A673 (cell line): Measurements from ENCODE around the gene EHBP1L1.

Source experiments
- EZH2 ChIP-seq: fragments of 200-600 bp; sonication (generic); IDR thresholded peaks from 2 replicates; pipeline ENCODE4 v1.6.1; 2017; ENCODE audit warnings: borderline replicate concordance, low read depth, mild to moderate bottlenecking, mixed read lengths, antibody characterized with exemption, low read length; ENCODE audit not compliant: poor library complexity, severe bottlenecking
- TF ChIP-seq, protein P1 (sequence below): fragments of 300-800, 200-600 bp; sonication (generic); conservative IDR thresholded peaks from 2 replicates; pipeline ENCODE4 v1.5.1; 2017; ENCODE audit warnings: low read depth, mild to moderate bottlenecking, antibody characterized with exemption, low read length, moderate library complexity, mixed read lengths

DNA sequence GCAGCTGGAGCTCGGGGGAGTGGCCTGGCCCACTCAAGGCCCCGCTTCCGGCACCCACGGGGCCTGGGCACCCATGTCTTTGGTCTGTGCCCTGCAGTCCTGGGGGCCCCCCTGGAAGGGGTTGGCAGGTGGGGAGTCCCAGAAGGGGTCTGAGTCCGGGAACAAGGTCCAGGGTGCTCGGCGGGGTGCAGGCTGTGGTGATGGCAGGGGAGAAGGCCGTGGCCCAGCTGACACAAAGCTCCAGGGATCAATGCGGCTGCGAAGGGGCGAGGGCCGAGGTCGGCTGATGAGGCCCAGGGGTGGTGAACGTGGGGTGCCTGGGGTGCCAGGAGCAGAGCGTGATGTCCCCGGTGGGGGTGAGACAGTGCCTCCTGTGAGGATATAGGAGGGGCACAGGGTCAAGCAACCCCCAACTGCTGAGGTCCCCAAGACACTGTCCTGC, 22.4 kb downstream of the EHBP1L1 start:
- TF ChIP-seq, protein P1, sequence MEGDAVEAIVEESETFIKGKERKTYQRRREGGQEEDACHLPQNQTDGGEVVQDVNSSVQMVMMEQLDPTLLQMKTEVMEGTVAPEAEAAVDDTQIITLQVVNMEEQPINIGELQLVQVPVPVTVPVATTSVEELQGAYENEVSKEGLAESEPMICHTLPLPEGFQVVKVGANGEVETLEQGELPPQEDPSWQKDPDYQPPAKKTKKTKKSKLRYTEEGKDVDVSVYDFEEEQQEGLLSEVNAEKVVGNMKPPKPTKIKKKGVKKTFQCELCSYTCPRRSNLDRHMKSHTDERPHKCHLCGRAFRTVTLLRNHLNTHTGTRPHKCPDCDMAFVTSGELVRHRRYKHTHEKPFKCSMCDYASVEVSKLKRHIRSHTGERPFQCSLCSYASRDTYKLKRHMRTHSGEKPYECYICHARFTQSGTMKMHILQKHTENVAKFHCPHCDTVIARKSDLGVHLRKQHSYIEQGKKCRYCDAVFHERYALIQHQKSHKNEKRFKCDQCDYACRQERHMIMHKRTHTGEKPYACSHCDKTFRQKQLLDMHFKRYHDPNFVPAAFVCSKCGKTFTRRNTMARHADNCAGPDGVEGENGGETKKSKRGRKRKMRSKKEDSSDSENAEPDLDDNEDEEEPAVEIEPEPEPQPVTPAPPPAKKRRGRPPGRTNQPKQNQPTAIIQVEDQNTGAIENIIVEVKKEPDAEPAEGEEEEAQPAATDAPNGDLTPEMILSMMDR, result no peak
- TF ChIP-seq EZH2, result no peak
